H9 (cell line): Measurements from ENCODE around the gene DHX35. TPM values are rescaled to one million over a fixed set of nuclear protein-coding genes. Genes with fewer than 3 reads are reported as not detected.

Experiments used
- DNase-seq: peaks from one replicate; pipeline ENCODE4 v3.0.0-alpha.2; 2017
- H2AFZ ChIP-seq: one replicate; pipeline ENCODE4 v1.6.1; 2013; ENCODE audit warnings: mild to moderate bottlenecking, low read length, control low read depth, moderate library complexity
- H2AK5ac ChIP-seq: 2 replicates; pipeline ENCODE4 v1.6.1; 2013; ENCODE audit warnings: low read length, control low read depth, mixed read lengths; ENCODE audit not compliant: insufficient read length
- H2BK120ac ChIP-seq: one replicate; pipeline ENCODE4 v1.6.1; 2013; ENCODE audit warnings: low read depth, mild to moderate bottlenecking, low read length, control low read depth, inconsistent platforms; ENCODE audit not compliant: poor library complexity, severe bottlenecking
- H2BK12ac ChIP-seq: 2 replicates; pipeline ENCODE4 v1.6.1; 2013; ENCODE audit warnings: low read length, control low read depth, mixed read lengths, low read depth; ENCODE audit not compliant: insufficient read length
- H2BK15ac ChIP-seq: 2 replicates; pipeline ENCODE4 v1.6.1; 2013; ENCODE audit warnings: low read depth, low read length, control low read depth
- H2BK20ac ChIP-seq: one replicate; pipeline ENCODE4 v1.6.1; 2013; ENCODE audit warnings: low read depth, mild to moderate bottlenecking, low read length, control low read depth, inconsistent platforms; ENCODE audit not compliant: poor library complexity, severe bottlenecking
- H2BK5ac ChIP-seq: 2 replicates; pipeline ENCODE4 v1.6.1; 2013; ENCODE audit warnings: low read length, control low read depth, mixed read lengths; ENCODE audit not compliant: insufficient read length
- H3K14ac ChIP-seq: 2 replicates; pipeline ENCODE4 v1.6.1; 2013; ENCODE audit warnings: low read length, control low read depth; ENCODE audit not compliant: insufficient read depth
- H3K18ac ChIP-seq: 2 replicates; pipeline ENCODE4 v1.6.1; 2013; ENCODE audit warnings: low read depth, mild to moderate bottlenecking, mixed read lengths, low read length, control low read depth; ENCODE audit not compliant: insufficient read length
- H3K23ac ChIP-seq: 2 replicates; pipeline ENCODE4 v1.6.1; 2013; ENCODE audit warnings: low read length, control low read depth, mixed read lengths, low read depth; ENCODE audit not compliant: insufficient read length
- H3K23me2 ChIP-seq: 2 replicates; pipeline ENCODE4 v1.6.1; 2013; ENCODE audit warnings: low read depth, mild to moderate bottlenecking, mixed read lengths, low read length, control low read depth; ENCODE audit not compliant: insufficient read length, poor library complexity, severe bottlenecking
- H3K27ac ChIP-seq: 2 replicates; pipeline ENCODE4 v1.5.1; 2013; ENCODE audit warnings: low read length, control low read depth, mixed read lengths, low read depth; ENCODE audit not compliant: insufficient read length
- H3K27me3 ChIP-seq: 2 replicates; pipeline ENCODE4 v1.6.1; 2013; ENCODE audit warnings: low read length, control low read depth, inconsistent platforms; ENCODE audit not compliant: insufficient read depth
- H3K4ac ChIP-seq: 2 replicates; pipeline ENCODE4 v1.6.1; 2013; ENCODE audit warnings: low read depth, mild to moderate bottlenecking, control low read depth, inconsistent platforms, low read length, moderate library complexity
- H3K4me1 ChIP-seq: 2 replicates; pipeline ENCODE4 v1.6.1; 2013; ENCODE audit warnings: low read length, control low read depth, inconsistent platforms; ENCODE audit not compliant: insufficient read depth
- H3K4me2 ChIP-seq: 2 replicates; pipeline ENCODE4 v1.6.1; 2013; ENCODE audit warnings: low read length, control low read depth, mixed read lengths; ENCODE audit not compliant: insufficient read length, insufficient read depth
- H3K56ac ChIP-seq: 2 replicates; pipeline ENCODE4 v1.6.1; 2013; ENCODE audit warnings: low read depth, mild to moderate bottlenecking, mixed read lengths, low read length, control low read depth; ENCODE audit not compliant: insufficient read length
- H3K79me1 ChIP-seq: 2 replicates; pipeline ENCODE4 v1.6.1; 2013; ENCODE audit warnings: low read depth, mild to moderate bottlenecking, moderate library complexity, low read length, control low read depth, inconsistent platforms; ENCODE audit not compliant: insufficient read depth, poor library complexity, severe bottlenecking
- H3K79me2 ChIP-seq: 2 replicates; pipeline ENCODE4 v1.6.1; 2013; ENCODE audit warnings: low read length, control low read depth, inconsistent platforms; ENCODE audit not compliant: insufficient read depth
- H3K9ac ChIP-seq: 2 replicates; pipeline ENCODE4 v1.6.1; 2013; ENCODE audit warnings: low read length, control low read depth, mixed read lengths; ENCODE audit not compliant: insufficient read length; ENCODE audit errors: extremely low read depth
- H3K9me3 ChIP-seq: one replicate; pipeline ENCODE4 v1.6.1; 2013; ENCODE audit warnings: low read depth, low read length, inconsistent platforms; ENCODE audit not compliant: control insufficient read depth
- H3T11ph ChIP-seq: one replicate; pipeline ENCODE4 v1.6.1; 2013; ENCODE audit warnings: mild to moderate bottlenecking, low read length, control low read depth, inconsistent platforms
- H4K20me1 ChIP-seq: one replicate; pipeline ENCODE4 v1.6.1; 2013; ENCODE audit not compliant: control insufficient read depth, insufficient read length, insufficient read depth
- H4K5ac ChIP-seq: 2 replicates; pipeline ENCODE4 v1.6.1; 2013; ENCODE audit warnings: low read depth, mild to moderate bottlenecking, mixed read lengths, low read length, control low read depth; ENCODE audit not compliant: insufficient read length
- H4K8ac ChIP-seq: replicated peaks from 2 replicates; pipeline ENCODE4 v1.6.1; 2013; ENCODE audit warnings: low read length, control low read depth, mixed read lengths, low read depth; ENCODE audit not compliant: insufficient read length
- H4K91ac ChIP-seq: 2 replicates; pipeline ENCODE4 v1.6.1; 2013; ENCODE audit warnings: low read depth, mild to moderate bottlenecking, moderate library complexity, mixed read lengths, low read length, control low read depth; ENCODE audit not compliant: insufficient read length
- H3K27ac Mint-ChIP-seq, 3 experiments: 2 replicates in 2 of 3; 3 replicates in 1 of 3; pipeline ENCODE4 v1.8.0; 2020 to 2021; ENCODE audit warnings: mixed read lengths in 3 of 3, mild to moderate bottlenecking in 1 of 3, moderate library complexity in 1 of 3
- H3K27me3 Mint-ChIP-seq: 2 replicates; pipeline ENCODE4 v1.8.0; 2021; ENCODE audit warnings: low read depth, mild to moderate bottlenecking, moderate library complexity, mixed read lengths
- H3K36me3 Mint-ChIP-seq, 3 experiments: 2 replicates in 2 of 3; 3 replicates in 1 of 3; pipeline ENCODE4 v1.8.0; 2020 to 2021; ENCODE audit warnings: low read depth in 3 of 3, mixed read lengths in 3 of 3; ENCODE audit not compliant: insufficient read depth in 1 of 3
- H3K4me1 Mint-ChIP-seq, 2 experiments: 2 replicates each; pipeline ENCODE4 v1.8.0; 2020; ENCODE audit warnings: mixed read lengths in 2 of 2
- H3K4me3 Mint-ChIP-seq, 2 experiments: 2 replicates in 1 of 2; 3 replicates in 1 of 2; pipeline ENCODE4 v1.8.0; 2020 to 2021; ENCODE audit warnings: mild to moderate bottlenecking in 2 of 2, mixed read lengths in 2 of 2, moderate library complexity in 1 of 2
- H3K9me3 Mint-ChIP-seq, 2 experiments: 2 replicates in 1 of 2; 3 replicates in 1 of 2; pipeline ENCODE4 v1.8.0; 2020; ENCODE audit warnings: mild to moderate bottlenecking in 2 of 2, mixed read lengths in 2 of 2, moderate library complexity in 1 of 2
- WGBS: extraction: QIAGEN DNeasy Blood & Tissue Kit; methylation state at CpG from one replicate; pipeline ENCODE4 v1.1.7; 2013; ENCODE audit warnings: missing lambda C conversion rate, low lambda C conversion rate, mixed read lengths; ENCODE audit not compliant: insufficient read length; ENCODE audit errors: extremely low coverage; 5-methylcytosine and 5-hydroxymethylcytosine counted together
- total RNA-seq: library from RNA; stranded (reverse); gene quantifications from 2 replicates; pipeline ENCODE4 v1.2.1, GENCODE V29; 2021
- TF ChIP-seq, protein P1 (sequence below): fragments of 200-600 bp; sonication (generic); conservative IDR thresholded peaks from 3 replicates; pipeline ENCODE4 v1.8.0; 2021; ENCODE audit warnings: antibody characterized with exemption, mild to moderate bottlenecking

Gene DHX35
- total RNA-seq, 1 experiment from 2014 or later, result 14.4 TPM

DNA sequence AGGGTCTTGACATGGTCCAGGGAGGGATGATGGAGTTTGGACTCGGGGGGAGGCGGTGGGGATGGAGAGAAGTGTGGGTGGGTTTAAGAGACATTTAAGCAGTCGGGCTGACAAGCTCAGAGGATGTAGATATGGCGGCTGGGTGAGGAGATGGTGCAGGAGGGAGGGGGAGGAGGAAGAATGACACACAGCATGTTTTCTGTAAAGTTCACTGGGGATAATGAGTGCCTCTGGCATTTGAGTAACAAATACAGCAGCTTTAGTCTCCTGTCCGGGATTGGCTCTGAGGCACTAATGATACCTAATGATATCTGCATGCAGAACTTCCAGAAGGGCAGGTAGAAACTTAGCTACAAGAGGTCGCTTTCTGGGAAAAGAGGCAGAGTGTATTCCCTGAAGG is 107.8 kb downstream of the DHX35 start:
- Mint-ChIP-seq H3K36me3 (no peaks in the 10 kb centered on the region), H3K27ac (no peak overlapping the region), H3K4me3 (no peak overlapping the region), H3K9me3 (no peaks in the 10 kb centered on the region), H3K4me1 (peaks cover 7 to 9% of the 10 kb centered on the region in 2 experiments), H3K27me3 (peaks cover 11% of the 10 kb centered on the region)
- DNase-seq, result no peak
- H2BK20ac ChIP-seq, result no peak overlapping the region
- H3K4ac ChIP-seq, result no peak overlapping the region
- H3K4me1 ChIP-seq, result no peaks in the 10 kb centered on the region; the same call in 1 of the 2 replicates
- no peak overlapping the region for H2AFZ ChIP-seq
- no peaks in the 10 kb centered on the region for H3K23me2 ChIP-seq
- H3K23ac ChIP-seq, result no peak overlapping the region
- H3K27me3 ChIP-seq, result no peaks in the 10 kb centered on the region
- H2BK120ac ChIP-seq, result no peak overlapping the region
- no peak overlapping the region for H3K14ac ChIP-seq
- H4K5ac ChIP-seq, result no peak overlapping the region
- H4K20me1 ChIP-seq, result no peaks in the 10 kb centered on the region
- H3T11ph ChIP-seq, result no peak overlapping the region
- TF ChIP-seq, protein P1, sequence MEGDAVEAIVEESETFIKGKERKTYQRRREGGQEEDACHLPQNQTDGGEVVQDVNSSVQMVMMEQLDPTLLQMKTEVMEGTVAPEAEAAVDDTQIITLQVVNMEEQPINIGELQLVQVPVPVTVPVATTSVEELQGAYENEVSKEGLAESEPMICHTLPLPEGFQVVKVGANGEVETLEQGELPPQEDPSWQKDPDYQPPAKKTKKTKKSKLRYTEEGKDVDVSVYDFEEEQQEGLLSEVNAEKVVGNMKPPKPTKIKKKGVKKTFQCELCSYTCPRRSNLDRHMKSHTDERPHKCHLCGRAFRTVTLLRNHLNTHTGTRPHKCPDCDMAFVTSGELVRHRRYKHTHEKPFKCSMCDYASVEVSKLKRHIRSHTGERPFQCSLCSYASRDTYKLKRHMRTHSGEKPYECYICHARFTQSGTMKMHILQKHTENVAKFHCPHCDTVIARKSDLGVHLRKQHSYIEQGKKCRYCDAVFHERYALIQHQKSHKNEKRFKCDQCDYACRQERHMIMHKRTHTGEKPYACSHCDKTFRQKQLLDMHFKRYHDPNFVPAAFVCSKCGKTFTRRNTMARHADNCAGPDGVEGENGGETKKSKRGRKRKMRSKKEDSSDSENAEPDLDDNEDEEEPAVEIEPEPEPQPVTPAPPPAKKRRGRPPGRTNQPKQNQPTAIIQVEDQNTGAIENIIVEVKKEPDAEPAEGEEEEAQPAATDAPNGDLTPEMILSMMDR, result no peak
- H3K56ac ChIP-seq, result no peak overlapping the region
- H4K8ac ChIP-seq, result no peak overlapping the region
- H3K79me1 ChIP-seq, result no peaks in the 10 kb centered on the region
- H3K18ac ChIP-seq, result no peak overlapping the region
- no peak overlapping the region for H4K91ac ChIP-seq
- H2AK5ac ChIP-seq, result no peak overlapping the region
- H3K9ac ChIP-seq, result no peak overlapping the region
- no CpG with 5 or more reads among the region's 6 CpGs for WGBS
- H2BK5ac ChIP-seq, result no peak overlapping the region
- H3K79me2 ChIP-seq, result no peaks in the 10 kb centered on the region
- H3K4me2 ChIP-seq, result no peak overlapping the region
- no peak overlapping the region for H2BK12ac ChIP-seq
- no peaks in the 10 kb centered on the region for H3K9me3 ChIP-seq
- H2BK15ac ChIP-seq, result no peak overlapping the region
- no peak overlapping the region for H3K27ac ChIP-seq
